Gastroesophageal sphincter (tissue), 3 donors: ENCODE measurements around the gene IFT88.

Source experiments
- POLR2AphosphoS5 ChIP-seq: sonication (generic); formaldehyde crosslinking; IDR thresholded peaks from one replicate; pipeline ENCODE4 v1.6.1; 2017; ENCODE audit warnings: antibody characterized with exemption
- TF ChIP-seq, protein P1 (sequence below), 4 experiments: fragments of 200-600 bp in 2 of 4; fragments of 450-650 bp in 2 of 4; sonication (generic) in 1 of 4; IDR thresholded peaks; one replicate each; pipeline ENCODE4 v1.5.1; 2017 to 2019; ENCODE audit warnings: antibody characterized with exemption in 4 of 4, mild to moderate bottlenecking in 2 of 4, moderate library complexity in 2 of 4

- TF ChIP-seq, protein P1, sequence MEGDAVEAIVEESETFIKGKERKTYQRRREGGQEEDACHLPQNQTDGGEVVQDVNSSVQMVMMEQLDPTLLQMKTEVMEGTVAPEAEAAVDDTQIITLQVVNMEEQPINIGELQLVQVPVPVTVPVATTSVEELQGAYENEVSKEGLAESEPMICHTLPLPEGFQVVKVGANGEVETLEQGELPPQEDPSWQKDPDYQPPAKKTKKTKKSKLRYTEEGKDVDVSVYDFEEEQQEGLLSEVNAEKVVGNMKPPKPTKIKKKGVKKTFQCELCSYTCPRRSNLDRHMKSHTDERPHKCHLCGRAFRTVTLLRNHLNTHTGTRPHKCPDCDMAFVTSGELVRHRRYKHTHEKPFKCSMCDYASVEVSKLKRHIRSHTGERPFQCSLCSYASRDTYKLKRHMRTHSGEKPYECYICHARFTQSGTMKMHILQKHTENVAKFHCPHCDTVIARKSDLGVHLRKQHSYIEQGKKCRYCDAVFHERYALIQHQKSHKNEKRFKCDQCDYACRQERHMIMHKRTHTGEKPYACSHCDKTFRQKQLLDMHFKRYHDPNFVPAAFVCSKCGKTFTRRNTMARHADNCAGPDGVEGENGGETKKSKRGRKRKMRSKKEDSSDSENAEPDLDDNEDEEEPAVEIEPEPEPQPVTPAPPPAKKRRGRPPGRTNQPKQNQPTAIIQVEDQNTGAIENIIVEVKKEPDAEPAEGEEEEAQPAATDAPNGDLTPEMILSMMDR (IDR thresholded peaks at IDR 0.05): no peak
- TF ChIP-seq POLR2AphosphoS5: no peak
These were observed 4.7 kb downstream of the IFT88 start for GRCh38 chr13:20571676-20572075.
